ENCODE measurements around the gene PSMD1.

- TF ChIP-seq CTCF (IDR thresholded peaks at IDR 0.05) (no peak), ZFX (IDR thresholded peaks at IDR 0.05; ENCODE audit: borderline replicate concordance) (no peak)
Measured at GRCh38 chr2:231110551-231110950, 53.9 kb downstream of the PSMD1 start.
